Keratinocyte (primary cell): ENCODE measurements around the gene EP300. TPM values are rescaled to one million over a fixed set of nuclear protein-coding genes. Genes with fewer than 3 reads are reported as not detected.

Experiments
- DNase-seq: peaks from one replicate; pipeline ENCODE4 v3.0.0-alpha.2; 2011; ENCODE audit warnings: low read depth, missing footprints, low spot score
- FAIRE-seq: peaks from 2 replicates; lab custom pipeline; 2011; peaks lifted over from hg19 to GRCh38; lab: Jason Lieb, UNC
- H2AFZ ChIP-seq: 2 replicates; pipeline ENCODE4 v1.6.0; 2012; ENCODE audit warnings: low read length, control low read depth, inconsistent platforms; ENCODE audit not compliant: control insufficient read depth
- H3K27ac ChIP-seq: 2 replicates; pipeline ENCODE4 v1.5.1; 2011; ENCODE audit warnings: low read length; ENCODE audit not compliant: control insufficient read depth, insufficient read depth
- H3K27me3 ChIP-seq: 3 replicates; pipeline ENCODE4 v1.6.0; 2011; ENCODE audit warnings: low read length; ENCODE audit not compliant: control insufficient read depth, insufficient read depth; ENCODE audit errors: extremely low read depth
- H3K36me3 ChIP-seq, 2 experiments: 2 replicates in 1 of 2; 3 replicates in 1 of 2; pipeline ENCODE4 v1.5.1; 2011; ENCODE audit warnings: low read length in 2 of 2, mild to moderate bottlenecking in 1 of 2; ENCODE audit not compliant: control insufficient read depth in 2 of 2, insufficient read depth in 2 of 2; ENCODE audit errors: extremely low read depth in 1 of 2
- H3K4me1 ChIP-seq: 3 replicates; pipeline ENCODE4 v1.5.1; 2011; ENCODE audit warnings: low read length; ENCODE audit not compliant: control insufficient read depth, insufficient read depth; ENCODE audit errors: extremely low read depth
- H3K4me2 ChIP-seq: 3 replicates; pipeline ENCODE4 v1.6.0; 2011; ENCODE audit warnings: low read depth, low read length; ENCODE audit not compliant: control insufficient read depth, insufficient read depth; ENCODE audit errors: extremely low read depth
- H3K4me3 ChIP-seq, 3 experiments: fragments of 200-600 bp in 1 of 3; sonication (generic) in 1 of 3; 2 replicates in 2 of 3; 3 replicates in 1 of 3; pipeline ENCODE4 v1.5.1; 2011 to 2016; ENCODE audit warnings: low read length in 3 of 3, mild to moderate bottlenecking in 3 of 3, control low read depth in 2 of 3, inconsistent platforms in 1 of 3, low read depth in 1 of 3, mixed read lengths in 1 of 3, mixed run types in 1 of 3, moderate library complexity in 1 of 3; ENCODE audit not compliant: control insufficient read depth in 2 of 3, insufficient read depth in 2 of 3; ENCODE audit errors: extremely low read depth in 1 of 3
- H3K79me2 ChIP-seq: 2 replicates; pipeline ENCODE4 v1.6.0; 2012; ENCODE audit warnings: low read length; ENCODE audit not compliant: control insufficient read depth, insufficient read depth
- H3K9ac ChIP-seq: 3 replicates; pipeline ENCODE4 v1.6.0; 2011; ENCODE audit warnings: low read length; ENCODE audit not compliant: control insufficient read depth, insufficient read depth; ENCODE audit errors: extremely low read depth
- H3K9me1 ChIP-seq: 3 replicates; pipeline ENCODE4 v1.6.0; 2011; ENCODE audit warnings: low read length; ENCODE audit not compliant: control insufficient read depth, insufficient read depth; ENCODE audit errors: extremely low read depth
- H3K9me3 ChIP-seq: 2 replicates; pipeline ENCODE4 v1.5.1; 2012; ENCODE audit warnings: low read depth, low read length; ENCODE audit not compliant: control insufficient read depth
- H4K20me1 ChIP-seq: 3 replicates; pipeline ENCODE4 v1.6.0; 2011; ENCODE audit warnings: low read length; ENCODE audit not compliant: control insufficient read depth, insufficient read depth; ENCODE audit errors: extremely low read depth
- EZH2 ChIP-seq: IDR thresholded peaks from one replicate; pipeline ENCODE4 v1.6.1; 2012; ENCODE audit warnings: inconsistent platforms, mild to moderate bottlenecking, low read length, moderate library complexity
- dilution Hi-C: fragments of 300-500 bp; cut with MboI; formaldehyde crosslinking; loops from one replicate; pipeline ENCODE4 v1.7.0; 2020; ENCODE audit warnings: low sequenced_read_pairs; ENCODE audit not compliant: extremely low pct_ligation_motif_present
- polyA plus RNA-seq, 5 experiments: library from polyadenylated mRNA; depleted of rRNA in 3 of 5; stranded (reverse) in 3 of 5; stranded (forward) in 1 of 5; unstranded in 1 of 5; fragments of >200 nt; gene quantifications; 1 replicate in 1 of 5; 2 replicates in 3 of 5; 3 replicates in 1 of 5; pipeline versions ENCODE4 v1.2.1 to v1.2.3, GENCODE V29; 2011 to 2012; ENCODE audit warnings: missing spikeins in 2 of 5, low read depth in 1 of 5, low replicate concordance in 1 of 5
- TF ChIP-seq, protein P1 (sequence below), 3 experiments: IDR thresholded peaks in 1 of 3; conservative IDR thresholded peaks in 1 of 3; optimal IDR thresholded peaks in 1 of 3; 2 replicates in 2 of 3; 3 replicates in 1 of 3; pipeline versions ENCODE3 to v1.5.1; 2011; ENCODE audit warnings: low read length in 3 of 3, mild to moderate bottlenecking in 3 of 3, moderate library complexity in 2 of 3, control low read depth in 1 of 3, inconsistent platforms in 1 of 3; ENCODE audit not compliant: insufficient read depth in 2 of 3; ENCODE audit errors: extremely low read depth in 1 of 3

EP300 gene
- polyA plus RNA-seq, 1 donor (not counting 4 experiments of a cell fraction or from before 2014, with no cell fraction given) = 10.5 TPM

DNA sequence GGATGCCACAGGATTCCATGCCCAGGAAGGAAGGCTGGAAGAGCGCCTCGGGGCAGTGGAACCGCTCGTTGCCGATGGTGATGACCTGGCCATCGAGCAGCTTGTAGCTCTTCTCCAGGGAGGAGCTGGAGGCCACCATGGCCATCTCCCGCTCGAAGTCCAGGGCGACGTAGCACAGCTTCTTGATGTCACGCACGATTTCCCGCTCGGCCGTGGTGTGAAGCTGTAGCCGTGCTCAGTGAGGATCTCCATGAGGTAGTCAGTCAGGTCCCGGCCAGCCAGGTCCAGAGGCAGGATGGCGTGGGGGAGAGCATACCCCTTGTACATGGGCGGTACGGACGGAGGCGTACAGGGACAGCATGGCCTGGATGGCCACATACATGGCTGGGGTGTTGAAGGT is 17.9 kb upstream of the EP300 start:
- TF ChIP-seq, protein P1, sequence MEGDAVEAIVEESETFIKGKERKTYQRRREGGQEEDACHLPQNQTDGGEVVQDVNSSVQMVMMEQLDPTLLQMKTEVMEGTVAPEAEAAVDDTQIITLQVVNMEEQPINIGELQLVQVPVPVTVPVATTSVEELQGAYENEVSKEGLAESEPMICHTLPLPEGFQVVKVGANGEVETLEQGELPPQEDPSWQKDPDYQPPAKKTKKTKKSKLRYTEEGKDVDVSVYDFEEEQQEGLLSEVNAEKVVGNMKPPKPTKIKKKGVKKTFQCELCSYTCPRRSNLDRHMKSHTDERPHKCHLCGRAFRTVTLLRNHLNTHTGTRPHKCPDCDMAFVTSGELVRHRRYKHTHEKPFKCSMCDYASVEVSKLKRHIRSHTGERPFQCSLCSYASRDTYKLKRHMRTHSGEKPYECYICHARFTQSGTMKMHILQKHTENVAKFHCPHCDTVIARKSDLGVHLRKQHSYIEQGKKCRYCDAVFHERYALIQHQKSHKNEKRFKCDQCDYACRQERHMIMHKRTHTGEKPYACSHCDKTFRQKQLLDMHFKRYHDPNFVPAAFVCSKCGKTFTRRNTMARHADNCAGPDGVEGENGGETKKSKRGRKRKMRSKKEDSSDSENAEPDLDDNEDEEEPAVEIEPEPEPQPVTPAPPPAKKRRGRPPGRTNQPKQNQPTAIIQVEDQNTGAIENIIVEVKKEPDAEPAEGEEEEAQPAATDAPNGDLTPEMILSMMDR (optimal IDR thresholded peaks at IDR 0.05 in 1 of 3, IDR thresholded peaks at IDR 0.05 in 1 of 3, conservative IDR thresholded peaks at IDR 0.05 in 1 of 3; ENCODE audit: extremely low read depth in 1 of 3, insufficient read depth in 2 of 3, low read length in 3 of 3) = no peak
- TF ChIP-seq EZH2 = no peak
- dilution Hi-C loops = no loop called here
- no peak overlapping the region for H3K9ac ChIP-seq
- H3K79me2 ChIP-seq = no peaks in the 10 kb centered on the region
- H2AFZ ChIP-seq = no peak overlapping the region
- no peaks in the 10 kb centered on the region for H3K27me3 ChIP-seq
- no peaks in the 10 kb centered on the region for H3K4me1 ChIP-seq
- no peak for FAIRE-seq
- H3K9me1 ChIP-seq = no peaks in the 10 kb centered on the region
- no peak overlapping the region for H3K4me3 ChIP-seq
- no peaks in the 10 kb centered on the region for H4K20me1 ChIP-seq
- no peak overlapping the region for H3K27ac ChIP-seq
- DNase-seq = no peak
- no peaks in the 10 kb centered on the region for H3K9me3 ChIP-seq
- no peaks in the 10 kb centered on the region for H3K36me3 ChIP-seq
- H3K4me2 ChIP-seq = no peak overlapping the region

DNA sequence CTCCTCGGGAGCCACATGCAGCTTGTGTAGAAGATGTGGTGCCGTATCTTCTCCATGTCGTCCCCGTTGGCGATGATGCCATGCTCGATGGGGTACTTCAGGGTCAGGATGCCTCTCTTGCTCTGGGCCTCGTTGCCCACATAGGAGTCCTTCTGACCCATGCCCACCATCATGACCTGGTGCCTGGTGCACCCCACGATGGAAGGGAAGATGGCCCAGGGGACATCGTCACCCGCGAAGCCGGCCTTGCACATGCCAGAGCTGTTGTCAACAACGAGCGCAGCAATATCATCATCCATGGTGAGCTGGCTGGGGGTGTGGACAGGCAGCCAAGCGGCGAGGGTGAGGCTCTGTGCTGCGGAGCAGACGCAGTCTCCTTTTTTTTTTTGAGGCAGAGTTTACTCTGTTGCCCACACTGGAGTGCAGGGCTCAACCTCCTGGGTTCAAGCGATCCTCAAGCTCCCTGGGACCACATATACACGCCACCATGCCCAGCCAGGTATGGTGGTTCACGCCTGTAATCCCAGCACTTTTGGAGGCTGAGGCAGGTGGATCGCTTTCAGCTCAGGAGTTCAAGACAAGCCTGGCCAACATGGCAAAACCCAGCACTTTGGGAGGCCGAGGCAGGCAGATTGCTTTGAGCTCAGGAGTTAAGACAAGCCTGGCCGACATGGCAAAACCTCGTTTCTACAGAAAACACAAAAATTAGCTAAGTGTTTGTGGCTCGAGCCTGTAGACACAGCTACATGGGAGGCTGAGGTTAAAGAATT is 17.3 kb upstream of the EP300 start:
- Histone ChIP-seq H3K4me1 (no peaks in the 10 kb centered on the region), H3K79me2 (no peaks in the 10 kb centered on the region), H3K36me3 (no peaks in the 10 kb centered on the region), H3K27me3 (no peaks in the 10 kb centered on the region), H3K9me1 (no peaks in the 10 kb centered on the region), H3K27ac (no peak overlapping the region), H3K4me2 (no peak overlapping the region), H3K9ac (no peak overlapping the region), H2AFZ (no peak overlapping the region), H3K9me3 (no peaks in the 10 kb centered on the region), H4K20me1 (no peaks in the 10 kb centered on the region), H3K4me3 (no peak overlapping the region)
- TF ChIP-seq, protein P1 (optimal IDR thresholded peaks at IDR 0.05 in 1 of 3, IDR thresholded peaks at IDR 0.05 in 1 of 3, conservative IDR thresholded peaks at IDR 0.05 in 1 of 3; ENCODE audit: extremely low read depth in 1 of 3, insufficient read depth in 2 of 3, low read length in 3 of 3) = no peak
- TF ChIP-seq EZH2 = no peak
- FAIRE-seq (no peak), DNase-seq (no peak)
- dilution Hi-C loops = no loop called here
